ENCODE results near the gene TBC1D17.

GRCh38 chr19:49871349-49871985, 6.0 kb upstream of the TBC1D17 start:
- TF ChIP-seq CTCF (IDR thresholded peaks at IDR 0.05) (no peak), POLR2A (IDR thresholded peaks at IDR 0.05) (no peak)
